Psoas muscle (tissue), 8 donors: ENCODE results near the gene ATP6V1G2. TPM values are rescaled to one million over a fixed set of nuclear protein-coding genes. Genes with fewer than 3 reads are reported as not detected.

Experiments used
- ATAC-seq, 4 donors: fragments of 200-7000 bp; cut with Tn5 transposase; one replicate each; pipeline ENCODE4 v1.9.1; 2020; ENCODE audit warnings: moderate library complexity in 3 of 4, mild to moderate bottlenecking in 2 of 4
- DNase-seq, 2 donors: peaks; one replicate each; pipeline ENCODE4 v3.0.0-alpha.2; 2020
- H3K27ac ChIP-seq: fragments of 200-600 bp; one replicate; pipeline ENCODE4 v1.8.0; 2022
- H3K27me3 ChIP-seq, 3 donors: fragments of 200-600 bp in 1 of 3; one replicate each; pipeline versions ENCODE4 v1.6.1 to v1.8.0; 2013 to 2022; ENCODE audit warnings: low read length in 2 of 3, mild to moderate bottlenecking in 2 of 3, moderate library complexity in 1 of 3; ENCODE audit not compliant: insufficient read depth in 3 of 3
- H3K36me3 ChIP-seq, 2 donors: fragments of 200-600 bp in 1 of 2; one replicate each; pipeline versions ENCODE4 v1.6.1 to v1.8.0; 2013 to 2022; ENCODE audit warnings: low read depth in 1 of 2, mild to moderate bottlenecking in 1 of 2, moderate library complexity in 1 of 2; ENCODE audit not compliant: insufficient read depth in 1 of 2
- H3K4me1 ChIP-seq: fragments of 200-600 bp; one replicate; pipeline ENCODE4 v1.8.0; 2022
- H3K4me3 ChIP-seq: fragments of 200-600 bp; one replicate; pipeline ENCODE4 v1.8.0; 2022; ENCODE audit warnings: mild to moderate bottlenecking
- H3K9me3 ChIP-seq: fragments of 200-600 bp; one replicate; pipeline ENCODE4 v1.8.0; 2022
- CTCF ChIP-seq: fragments of 200-600 bp; IDR thresholded peaks from one replicate; pipeline ENCODE4 v1.8.0; 2022; ENCODE audit warnings: antibody characterized with exemption
- WGBS, 3 donors: extraction: QIAGEN DNeasy Blood & Tissue Kit; methylation state at CpG; one replicate each; pipeline versions ENCODE4 v1.1.6 to v1.1.7; 2013; 5-methylcytosine and 5-hydroxymethylcytosine counted together
- intact Hi-C, 2 donors: fragments of 100-400 bp; cut with DNase I; formaldehyde crosslinking; loops; one replicate each; pipeline versions ENCODE4 v1.11.0 to v1.14.2; 2022
- polyA plus RNA-seq, 3 donors: library from polyadenylated mRNA; stranded (reverse); fragments of 200-250 nt; gene quantifications; one replicate each; pipeline ENCODE4 v1.2.3, GENCODE V29; 2013
- total RNA-seq, 4 donors: library from RNA; stranded (reverse); fragmentation: NEBNext Ultra II Directional in 2 of 4; extraction: Animal tissue kit (Norgen Biotek cat#: 25700) in 2 of 4; gene quantifications; one replicate each; pipeline versions ENCODE4 v1.2.1 to v1.2.4, GENCODE V29; 2021 to 2023
- donor health status: healthy with polysubstance abuse.
- donor health status: DM: no; HTN: no; CAD: no; lungs with moderate emphysema.
- donor health status: Bipolar disorder and iron deficiency.
- donor health status: healthy.
- donor health status: DM: yes; HTN: yes; CAD: no.
- donor health status: DM: no; HTN: no; CAD: no.
- donor health status: DM: no; HTN: no; CAD: no.
- donor health status: DM: yes; HTN: yes; CAD: no.

Gene ATP6V1G2
- total and polyA plus RNA-seq, 7 donors: 0.66 to 4.7 (median 1.2) TPM

DNA sequence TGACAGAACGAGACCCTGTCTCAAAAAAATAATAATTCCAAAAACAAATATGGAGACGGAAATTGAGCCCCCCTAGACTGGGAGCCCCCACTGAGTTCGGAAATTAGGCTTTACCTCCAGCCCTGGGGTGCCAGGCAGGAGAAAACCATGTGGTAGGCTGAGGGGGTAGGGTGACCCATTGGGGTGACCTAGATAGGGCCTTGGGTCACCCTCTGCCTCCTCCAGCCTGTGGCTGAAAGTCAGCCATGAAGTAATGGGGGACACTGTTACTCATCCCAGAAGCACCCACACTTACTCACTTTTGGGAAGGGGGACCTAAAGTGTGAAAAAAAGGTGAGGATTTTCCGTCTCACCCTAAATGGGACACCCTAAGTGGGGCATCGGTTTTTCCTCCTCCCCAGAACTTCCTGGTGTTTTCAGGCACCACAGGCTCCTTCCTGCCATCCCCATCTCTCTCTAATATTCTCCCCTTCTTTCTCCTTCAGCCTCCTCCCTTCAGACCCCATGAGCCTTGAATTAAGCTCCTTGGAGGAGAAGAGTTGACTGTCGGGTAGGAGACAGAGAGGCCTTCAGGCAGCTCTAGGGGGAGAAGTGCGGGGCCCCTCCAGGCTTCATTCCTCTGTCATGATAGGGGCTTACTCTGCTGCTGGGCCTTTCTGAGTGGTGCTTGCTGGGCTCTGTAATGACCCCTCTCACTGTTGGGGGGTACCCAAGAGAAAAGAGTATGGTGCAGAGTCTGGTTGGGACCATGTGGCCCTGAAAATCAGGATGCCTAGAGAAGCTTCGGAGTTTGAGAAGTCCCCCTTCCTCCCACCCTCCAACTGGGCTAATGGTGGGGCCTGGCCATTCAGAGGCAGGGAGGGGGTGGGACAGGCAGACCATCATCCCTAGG is 33.4 kb upstream of the ATP6V1G2 start:
- Histone ChIP-seq H3K9me3 (no peaks in the 10 kb centered on the region), H3K4me1 (no peaks in the 10 kb centered on the region), H3K4me3 (peak overlapping the region; percentile 89), H3K27me3 (no peaks in the 10 kb centered on the region), H3K27ac (no peak overlapping the region), H3K36me3 (no peaks in the 10 kb centered on the region)
- no peak for DNase-seq
- no peak for ATAC-seq
- intact Hi-C loops: loop anchor here (2.0 to 5.0 kb wide), 3 partner anchors 17 to 32 kb away; partner anchors contain the start of genes ATP6V1G2 (in 2 of the 2) and NFKBIL1 (in 2 of the 2)
- no peak for TF ChIP-seq CTCF
- WGBS, 3 donors: 91 to 95% (median 95%) methylated on average over 8 of the region's 8 CpGs

- Histone ChIP-seq H3K27ac (no peak overlapping the region), H3K27me3 (no peaks in the 10 kb centered on the region), H3K4me1 (no peaks in the 10 kb centered on the region), H3K36me3 (no peaks in the 10 kb centered on the region), H3K9me3 (no peaks in the 10 kb centered on the region), H3K4me3 (no peak overlapping the region)
- no peak for DNase-seq
- TF ChIP-seq CTCF: no peak
- intact Hi-C loops: no loop called here
- 86 to 94% (median 92%) methylated on average over 3 of the region's 3 CpGs for WGBS, 3 donors
- ATAC-seq: no peak
Observed at GRCh38 chr6:31579119-31579505, 32.7 kb upstream of the ATP6V1G2 start.

- intact Hi-C loops: no loop called here
Observed at GRCh38 chr6:31578184-31579118, 32.0 kb upstream of the ATP6V1G2 start.

DNA sequence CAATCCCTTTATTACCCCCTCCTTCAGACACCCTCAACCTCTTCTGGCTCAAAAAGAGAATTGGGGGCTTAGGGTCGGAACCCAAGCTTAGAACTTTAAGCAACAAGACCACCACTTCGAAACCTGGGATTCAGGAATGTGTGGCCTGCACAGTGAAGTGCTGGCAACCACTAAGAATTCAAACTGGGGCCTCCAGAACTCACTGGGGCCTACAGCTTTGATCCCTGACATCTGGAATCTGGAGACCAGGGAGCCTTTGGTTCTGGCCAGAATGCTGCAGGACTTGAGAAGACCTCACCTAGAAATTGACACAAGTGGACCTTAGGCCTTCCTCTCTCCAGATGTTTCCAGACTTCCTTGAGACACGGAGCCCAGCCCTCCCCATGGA is 31.2 kb upstream of the ATP6V1G2 start:
- ATAC-seq: no peak
- H3K27ac ChIP-seq: no peak overlapping the region
- no peak for DNase-seq
- intact Hi-C loops: no loop called here
- no peaks in the 10 kb centered on the region for H3K4me1 ChIP-seq
- no peak for TF ChIP-seq CTCF
- H3K36me3 ChIP-seq: no peaks in the 10 kb centered on the region
- no peaks in the 10 kb centered on the region for H3K9me3 ChIP-seq
- no peak overlapping the region for H3K4me3 ChIP-seq
- H3K27me3 ChIP-seq: no peaks in the 10 kb centered on the region
- 79 to 90% (median 87%) methylated on average over 3 of the region's 3 CpGs for WGBS, 3 donors

More at GRCh38 chr6:31578184-31579118, 32.0 kb upstream of the ATP6V1G2 start:
- Histone ChIP-seq H3K4me1 (no peaks in the 10 kb centered on the region), H3K4me3 (no peak overlapping the region), H3K9me3 (no peaks in the 10 kb centered on the region), H3K27me3 (no peaks in the 10 kb centered on the region), H3K36me3 (no peaks in the 10 kb centered on the region), H3K27ac (no peak overlapping the region)
- 74 to 78% (median 77%) methylated on average over 12 of the region's 12 CpGs for WGBS, 3 donors
- no peak for TF ChIP-seq CTCF
- no peak for DNase-seq
- ATAC-seq: no peak
